Activated naive CD4-positive, alpha-beta T cell (primary cell): ENCODE results near the gene CCNQ.

Experiments
- DNase-seq, 4 experiments: peaks; one replicate each; lab custom pipeline; 2025; lab: John Stamatoyannopoulos, UW

Gene CCNQ

GRCh38 chrX:153598541-153599191 lies at the start of gene CCNQ:
CCNQ (minus strand) TSS chrX:153599139; CDS start chrX:153599073, 66 bp downstream.
- no peak for DNase-seq

GRCh38 chrX:153647461-153648357 lies 48.8 kb upstream of the CCNQ start:
- no peak for DNase-seq

- peak in 1 of 4 experiments; percentile 15 for DNase-seq
Observed at GRCh38 chrX:153646620-153647373, 47.9 kb upstream of the CCNQ start, which contains the start of gene DUSP9. DUSP9 (plus strand) TSS chrX:153647203; CDS start chrX:153647954, 751 bp downstream.

GRCh38 chrX:153645921-153646488 lies 47.1 kb upstream of the CCNQ start:
- DNase-seq, result no peak

GRCh38 chrX:153645151-153645550 lies 46.2 kb upstream of the CCNQ start:
- DNase-seq, result no peak

GRCh38 chrX:153644356-153645125 lies 45.6 kb upstream of the CCNQ start:
- no peak for DNase-seq

- DNase-seq, result no peak
Observed at GRCh38 chrX:153643431-153644351, 44.8 kb upstream of the CCNQ start.

GRCh38 chrX:153642655-153643430 lies 43.9 kb upstream of the CCNQ start:
- DNase-seq, result no peak

GRCh38 chrX:153642051-153642654 lies 43.2 kb upstream of the CCNQ start:
- peak in 1 of 4 experiments; percentile 12 for DNase-seq

- no peak for DNase-seq
Observed at GRCh38 chrX:153641627-153642026, 42.7 kb upstream of the CCNQ start.

GRCh38 chrX:153640736-153641575 lies 42.0 kb upstream of the CCNQ start:
- no peak for DNase-seq

- DNase-seq, result no peak
Observed at GRCh38 chrX:153640045-153640686, 41.2 kb upstream of the CCNQ start.

- no peak for DNase-seq
Observed at GRCh38 chrX:153639177-153640044, 40.5 kb upstream of the CCNQ start.

GRCh38 chrX:153638436-153639176 lies 39.7 kb upstream of the CCNQ start:
- DNase-seq, result no peak

- DNase-seq, result no peak
Observed at GRCh38 chrX:153638041-153638371, 39.1 kb upstream of the CCNQ start.
